ENCODE measurements around the gene ARL1. TPM values are rescaled to one million over a fixed set of nuclear protein-coding genes. Genes with fewer than 3 reads are reported as not detected.

ARL1 gene
- polyA plus RNA-seq, 4 donors = 126 to 163 (median 158) TPM

Other genes starting within 250 kb of the ARL1 start
- 10 to 100 TPM; 31.3 to 45.0 (median 35.1) TPM for gene SLC5A8, start 197.5 kb downstream of the ARL1 start, polyA plus RNA-seq (ENCODE audit: insufficient read length in 4 of 4)
- gene UTP20, start 127.7 kb downstream of the ARL1 start, polyA plus RNA-seq (ENCODE audit: insufficient read length in 4 of 4) = 10 to 100 TPM; 16.0 to 18.9 (median 18.2) TPM
- gene SPIC, start 67.6 kb upstream of the ARL1 start, polyA plus RNA-seq (ENCODE audit: insufficient read length in 4 of 4) = under 1 TPM in 1 of 4 donors, not detected in 3; 0.04 TPM
- gene MYBPC1, start 187.2 kb upstream of the ARL1 start, polyA plus RNA-seq (ENCODE audit: insufficient read length in 4 of 4) = under 1 TPM in 3 of 4 donors, not detected in 1; 0.03 to 0.37 (median 0.15) TPM